HepG2 (cell line): Measurements from ENCODE around the gene CSTPP1. TPM values are rescaled to one million over a fixed set of nuclear protein-coding genes. Genes with fewer than 3 reads are reported as not detected.
A peak's percentile ranks its signal among the peaks of the same experiment; 100 is the strongest.
"Not testable (repeated sequence)": the region's sequence is repeated elsewhere in the genome, so short reads cannot be mapped to it uniquely, and the experiment has no call there.

ENCODE experiments used
- ATAC-seq: fragments of 200-7000 bp; cut with Tn5 transposase; 3 replicates; pipeline ENCODE4 v1.9.1; 2020; ENCODE audit warnings: mild to moderate bottlenecking, moderate library complexity
- BruUV-seq: library from RNA; stranded (reverse); fragments of 400-500 nt; replicated peaks from 2 replicates; lab custom pipeline; 2021; lab: Mats Ljungman, UMichigan
- CTCF ChIA-PET: fragments of 300-600 bp; formaldehyde crosslinking; extraction: SDS; loops from one replicate; lab custom pipeline; 2021; ENCODE audit warnings: low total read pairs, inconsistent platforms, low intra/inter-chr PET ratio; lab: Yijun Ruan, JAX
- POLR2A ChIA-PET: fragments of 350-600 bp; sonication (Branson Sonifier 250); formaldehyde crosslinking; loops from one replicate; lab custom pipeline; 2020; ENCODE audit warnings: antibody characterized with exemption, inconsistent platforms; lab: Yijun Ruan, JAX
- DNase-seq: peaks from one replicate; pipeline ENCODE4 v3.0.0-alpha.2; 2015; ENCODE audit warnings: low spot score
- FAIRE-seq: peaks from 3 replicates; lab custom pipeline; 2011; peaks lifted over from hg19 to GRCh38; lab: Jason Lieb, UNC
- H2AFZ ChIP-seq: one replicate; pipeline ENCODE4 v1.6.1; 2011; ENCODE audit warnings: low read length, inconsistent platforms
- H3K27ac ChIP-seq: fragments of 300-600 bp; 3 replicates; pipeline ENCODE4 v1.8.0; 2011; ENCODE audit warnings: mixed run types, mild to moderate bottlenecking, mixed read lengths, low read length, inconsistent platforms; ENCODE audit not compliant: insufficient read depth; ENCODE audit errors: extremely low read length
- H3K27me3 ChIP-seq, 2 experiments: fragments of 200-600 bp in 1 of 2; 2 replicates in 1 of 2; 3 replicates in 1 of 2; pipeline versions ENCODE4 v1.6.0 to v1.8.0; 2011; ENCODE audit warnings: low read length in 2 of 2, mild to moderate bottlenecking in 2 of 2, moderate library complexity in 2 of 2, inconsistent platforms in 1 of 2; ENCODE audit not compliant: insufficient read depth in 2 of 2, control insufficient read depth in 1 of 2
- H3K36me3 ChIP-seq, 2 experiments: fragments of 200-600 bp in 1 of 2; replicated peaks in 1 of 2; 2 replicates in 1 of 2; 3 replicates in 1 of 2; pipeline versions ENCODE4 v1.5.1 to v1.8.0; 2011; ENCODE audit warnings: low read length in 2 of 2, inconsistent platforms in 1 of 2; ENCODE audit not compliant: insufficient read depth in 2 of 2, control insufficient read depth in 1 of 2
- H3K4me1 ChIP-seq: 2 replicates; pipeline ENCODE4 v1.5.1; 2012; ENCODE audit warnings: low read length, inconsistent platforms; ENCODE audit not compliant: insufficient read depth
- H3K4me2 ChIP-seq: 2 replicates; pipeline ENCODE4 v1.6.0; 2011; ENCODE audit warnings: low read depth, low read length, inconsistent platforms
- H3K4me3 ChIP-seq, 3 experiments: fragments of 200-600 bp in 1 of 3; sonication (generic), shearing (Covaris generic) in 1 of 3; replicated peaks in 1 of 3; 2 replicates each; pipeline ENCODE4 v1.5.1; 2011 to 2016; ENCODE audit warnings: low read length in 3 of 3, inconsistent platforms in 2 of 3, low read depth in 2 of 3, mild to moderate bottlenecking in 2 of 3, control low read depth in 1 of 3, mixed read lengths in 1 of 3; ENCODE audit not compliant: insufficient read depth in 1 of 3
- H3K79me2 ChIP-seq: one replicate; pipeline ENCODE4 v1.6.1; 2011; ENCODE audit warnings: low read length, inconsistent platforms; ENCODE audit not compliant: insufficient read depth
- H3K9ac ChIP-seq: 2 replicates; pipeline ENCODE4 v1.6.0; 2011; ENCODE audit warnings: mild to moderate bottlenecking, low read depth, low read length, inconsistent platforms; ENCODE audit not compliant: insufficient read depth
- H3K9me3 ChIP-seq: 2 replicates; pipeline ENCODE4 v1.5.1; 2012; ENCODE audit warnings: mild to moderate bottlenecking, low read length
- H4K20me1 ChIP-seq: 2 replicates; pipeline ENCODE4 v1.6.0; 2011; ENCODE audit warnings: inconsistent platforms, mild to moderate bottlenecking, low read length, moderate library complexity; ENCODE audit not compliant: insufficient read depth
- WGBS: methylation state at CpG from one replicate; pipeline ENCODE4 v1.1.6; 2017; ENCODE audit warnings: low lambda C conversion rate; 5-methylcytosine and 5-hydroxymethylcytosine counted together
- in situ Hi-C: cut with HindIII; loops from 2 replicates; pipeline ENCODE4 v1.10.0; 2017; ENCODE audit warnings: low pct_unique_long_range_greater_than_20kb; ENCODE audit not compliant: extremely low pct_ligation_motif_present
- intact Hi-C: fragments of 100-400 bp; cut with micrococcal nuclease; formaldehyde crosslinking; loops from one replicate; pipeline ENCODE4 v1.10.0; 2022; ENCODE audit not compliant: unreplicated experiment
- polyA plus RNA-seq, 8 experiments: library from polyadenylated mRNA; depleted of rRNA in 3 of 8; stranded (reverse) in 7 of 8; unstranded in 1 of 8; fragments of >200 nt; fragmentation: Illumina TruSeq in 4 of 8; extraction: Trizol in 4 of 8; gene quantifications; 2 replicates each; pipeline versions ENCODE4 v1.2.1 to v1.2.3, GENCODE V29; 2011 to 2016; ENCODE audit warnings: low read depth in 4 of 8, missing spikeins in 1 of 8, mixed read lengths in 1 of 8; ENCODE audit not compliant: insufficient read depth in 1 of 8
- total RNA-seq, 5 experiments: library from RNA; depleted of rRNA; stranded (reverse); fragments of >200 nt; fragmentation: Illumina TruSeq; extraction: Trizol; gene quantifications; 2 replicates each; pipeline ENCODE4 v1.2.3, GENCODE V29; 2016; ENCODE audit warnings: low read depth in 1 of 5
- TF ChIP-seq, protein P1 (sequence below): sonication (generic); formaldehyde crosslinking; IDR thresholded peaks from 2 replicates; pipeline ENCODE4 v1.4.0; 2020; ENCODE audit warnings: missing genetic modification reagents
- TF ChIP-seq, protein P2 (sequence below): sonication (generic); formaldehyde crosslinking; IDR thresholded peaks from 2 replicates; pipeline ENCODE4 v1.5.0; 2020; ENCODE audit warnings: mild to moderate bottlenecking, missing genetic modification reagents

The CSTPP1 gene
- total and polyA plus RNA-seq, 2 of the 13 experiments (the other 11 are each of a cell fraction or from before 2014, with no cell fraction given) = 12.3 to 14.6 TPM

DNA sequence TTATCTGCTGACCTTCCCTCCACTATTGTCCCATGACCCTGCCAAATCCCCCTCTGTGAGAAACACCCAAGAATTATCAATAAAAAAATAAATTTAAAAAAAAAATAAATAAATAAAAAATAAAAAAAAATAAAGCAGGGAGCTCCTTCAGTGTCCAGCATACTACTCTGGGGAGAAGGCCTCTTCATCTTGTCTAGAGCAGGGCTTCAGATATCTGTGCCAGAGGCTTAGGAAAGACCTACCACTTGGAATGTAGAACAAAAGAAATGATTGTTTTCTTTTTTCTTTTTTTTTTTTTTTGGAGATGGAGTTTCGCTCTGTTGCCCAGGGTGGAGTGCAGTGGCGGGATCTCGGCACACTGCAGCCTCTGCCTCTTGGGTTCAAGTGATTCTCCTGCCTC lies 161.7 kb downstream of the CSTPP1 start:
- H3K27me3 ChIP-seq, H3K36me3 ChIP-seq, H3K79me2 ChIP-seq, H3K9ac ChIP-seq, H2AFZ ChIP-seq, H3K4me3 ChIP-seq, H3K9me3 ChIP-seq, H3K27ac ChIP-seq, DNase-seq, CTCF ChIA-PET, FAIRE-seq, H3K4me2 ChIP-seq, ATAC-seq, in situ Hi-C loops, BruUV-seq, H4K20me1 ChIP-seq: not testable (repeated sequence)
- TF ChIP-seq, protein P1, sequence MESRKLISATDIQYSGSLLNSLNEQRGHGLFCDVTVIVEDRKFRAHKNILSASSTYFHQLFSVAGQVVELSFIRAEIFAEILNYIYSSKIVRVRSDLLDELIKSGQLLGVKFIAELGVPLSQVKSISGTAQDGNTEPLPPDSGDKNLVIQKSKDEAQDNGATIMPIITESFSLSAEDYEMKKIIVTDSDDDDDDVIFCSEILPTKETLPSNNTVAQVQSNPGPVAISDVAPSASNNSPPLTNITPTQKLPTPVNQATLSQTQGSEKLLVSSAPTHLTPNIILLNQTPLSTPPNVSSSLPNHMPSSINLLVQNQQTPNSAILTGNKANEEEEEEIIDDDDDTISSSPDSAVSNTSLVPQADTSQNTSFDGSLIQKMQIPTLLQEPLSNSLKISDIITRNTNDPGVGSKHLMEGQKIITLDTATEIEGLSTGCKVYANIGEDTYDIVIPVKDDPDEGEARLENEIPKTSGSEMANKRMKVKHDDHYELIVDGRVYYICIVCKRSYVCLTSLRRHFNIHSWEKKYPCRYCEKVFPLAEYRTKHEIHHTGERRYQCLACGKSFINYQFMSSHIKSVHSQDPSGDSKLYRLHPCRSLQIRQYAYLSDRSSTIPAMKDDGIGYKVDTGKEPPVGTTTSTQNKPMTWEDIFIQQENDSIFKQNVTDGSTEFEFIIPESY (CRISPR knock-in tag) = peak; percentile 58; the same call in 1 of the 2 replicates
- TF ChIP-seq, protein P2, sequence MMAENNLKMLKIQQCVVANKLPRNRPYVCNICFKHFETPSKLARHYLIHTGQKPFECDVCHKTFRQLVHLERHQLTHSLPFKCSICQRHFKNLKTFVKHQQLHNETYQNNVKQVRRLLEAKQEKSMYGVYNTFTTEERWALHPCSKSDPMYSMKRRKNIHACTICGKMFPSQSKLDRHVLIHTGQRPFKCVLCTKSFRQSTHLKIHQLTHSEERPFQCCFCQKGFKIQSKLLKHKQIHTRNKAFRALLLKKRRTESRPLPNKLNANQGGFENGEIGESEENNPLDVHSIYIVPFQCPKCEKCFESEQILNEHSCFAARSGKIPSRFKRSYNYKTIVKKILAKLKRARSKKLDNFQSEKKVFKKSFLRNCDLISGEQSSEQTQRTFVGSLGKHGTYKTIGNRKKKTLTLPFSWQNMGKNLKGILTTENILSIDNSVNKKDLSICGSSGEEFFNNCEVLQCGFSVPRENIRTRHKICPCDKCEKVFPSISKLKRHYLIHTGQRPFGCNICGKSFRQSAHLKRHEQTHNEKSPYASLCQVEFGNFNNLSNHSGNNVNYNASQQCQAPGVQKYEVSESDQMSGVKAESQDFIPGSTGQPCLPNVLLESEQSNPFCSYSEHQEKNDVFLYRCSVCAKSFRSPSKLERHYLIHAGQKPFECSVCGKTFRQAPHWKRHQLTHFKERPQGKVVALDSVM (CRISPR knock-in tag) = peak; percentile 31; the same call in 1 of the 2 replicates
- intact Hi-C loops = loop anchor here (10.0 kb wide), 1 partner anchor 93 kb away; no protein-coding TSS in a partner anchor
- WGBS = 66% methylated on average over 3 of the region's 3 CpGs
- H3K4me1 ChIP-seq = peaks cover 39% of the 10 kb centered on the region
- POLR2A ChIA-PET = interaction anchor here (1.0 kb wide), 1 partner anchor 21 kb away, joined by 3 read pairs; no protein-coding TSS in a partner anchor
